SKM-1 treated with dmso at 0.1 percent for 144 hours (cell line): ENCODE results near the gene LTBP1.
"Not testable (repeated sequence)": the region's sequence is repeated elsewhere in the genome, so short reads cannot be mapped to it uniquely, and the experiment has no call there.

Experiments used
- DNase-seq: peaks from one replicate; lab custom pipeline; 2025; ENCODE audit not compliant: unreplicated experiment; lab: John Stamatoyannopoulos, UW

The LTBP1 gene

GRCh38 chr2:33135645-33136044 is 188.9 kb downstream of the LTBP1 start:
- DNase-seq: no peak

- DNase-seq: no peak
Measured at GRCh38 chr2:33136056-33136455, 189.3 kb downstream of the LTBP1 start.

GRCh38 chr2:33136566-33136965 is 189.8 kb downstream of the LTBP1 start:
- no peak for DNase-seq

GRCh38 chr2:33137331-33137730 is 190.6 kb downstream of the LTBP1 start:
- DNase-seq: no peak

GRCh38 chr2:33139949-33140348 is 193.2 kb downstream of the LTBP1 start:
- DNase-seq: no peak

GRCh38 chr2:33141476-33141875 is 194.7 kb downstream of the LTBP1 start:
- no peak for DNase-seq

GRCh38 chr2:33142810-33143209 is 196.1 kb downstream of the LTBP1 start:
- no peak for DNase-seq

GRCh38 chr2:33144243-33144642 is 197.5 kb downstream of the LTBP1 start:
- DNase-seq: no peak

- DNase-seq: no peak
Measured at GRCh38 chr2:33145459-33145858, 198.7 kb downstream of the LTBP1 start.

GRCh38 chr2:33146102-33146501 is 199.3 kb downstream of the LTBP1 start:
- no peak for DNase-seq

GRCh38 chr2:33153008-33153407 is 206.3 kb downstream of the LTBP1 start:
- DNase-seq: no peak

GRCh38 chr2:33158482-33159003 is 211.8 kb downstream of the LTBP1 start:
- DNase-seq: no peak

- DNase-seq: no peak
Measured at GRCh38 chr2:33160191-33160590, 213.4 kb downstream of the LTBP1 start.

GRCh38 chr2:33166287-33166881 is 219.6 kb downstream of the LTBP1 start:
- no peak for DNase-seq

GRCh38 chr2:33167622-33168245 is 221.0 kb downstream of the LTBP1 start:
- no peak for DNase-seq

- no peak for DNase-seq
Measured at GRCh38 chr2:33168425-33168824, 221.7 kb downstream of the LTBP1 start.

GRCh38 chr2:33168922-33169321 is 222.2 kb downstream of the LTBP1 start:
- no peak for DNase-seq

GRCh38 chr2:33170251-33170650 is 223.5 kb downstream of the LTBP1 start:
- DNase-seq: not testable (repeated sequence)

- DNase-seq: no peak
Measured at GRCh38 chr2:33177627-33178026, 230.9 kb downstream of the LTBP1 start.

- DNase-seq: no peak
Measured at GRCh38 chr2:33178209-33178608, 231.5 kb downstream of the LTBP1 start.

GRCh38 chr2:33180915-33181314 is 234.2 kb downstream of the LTBP1 start:
- DNase-seq: no peak

- DNase-seq: no peak
Measured at GRCh38 chr2:33181466-33181865, 234.7 kb downstream of the LTBP1 start.

GRCh38 chr2:33184041-33184440 is 237.3 kb downstream of the LTBP1 start:
- DNase-seq: no peak
